DOHH2 (cell line): ENCODE results near the gene ALDH1L2.

ENCODE experiments used
- EZH2phosphoT487 ChIP-seq: fragments of 200-600 bp; sonication (generic); IDR thresholded peaks from 2 replicates; pipeline ENCODE4 v1.6.1; 2017; ENCODE audit warnings: borderline replicate concordance, mild to moderate bottlenecking, antibody characterized with exemption, low read length, moderate library complexity, mixed read lengths
- TF ChIP-seq, protein P1 (sequence below): fragments of 200-600 bp; sonication (generic); IDR thresholded peaks from one replicate; pipeline ENCODE4 v1.5.1; 2014; ENCODE audit warnings: antibody characterized with exemption, mild to moderate bottlenecking, low read depth, low read length; ENCODE audit not compliant: poor library complexity, severe bottlenecking

- TF ChIP-seq, protein P1, sequence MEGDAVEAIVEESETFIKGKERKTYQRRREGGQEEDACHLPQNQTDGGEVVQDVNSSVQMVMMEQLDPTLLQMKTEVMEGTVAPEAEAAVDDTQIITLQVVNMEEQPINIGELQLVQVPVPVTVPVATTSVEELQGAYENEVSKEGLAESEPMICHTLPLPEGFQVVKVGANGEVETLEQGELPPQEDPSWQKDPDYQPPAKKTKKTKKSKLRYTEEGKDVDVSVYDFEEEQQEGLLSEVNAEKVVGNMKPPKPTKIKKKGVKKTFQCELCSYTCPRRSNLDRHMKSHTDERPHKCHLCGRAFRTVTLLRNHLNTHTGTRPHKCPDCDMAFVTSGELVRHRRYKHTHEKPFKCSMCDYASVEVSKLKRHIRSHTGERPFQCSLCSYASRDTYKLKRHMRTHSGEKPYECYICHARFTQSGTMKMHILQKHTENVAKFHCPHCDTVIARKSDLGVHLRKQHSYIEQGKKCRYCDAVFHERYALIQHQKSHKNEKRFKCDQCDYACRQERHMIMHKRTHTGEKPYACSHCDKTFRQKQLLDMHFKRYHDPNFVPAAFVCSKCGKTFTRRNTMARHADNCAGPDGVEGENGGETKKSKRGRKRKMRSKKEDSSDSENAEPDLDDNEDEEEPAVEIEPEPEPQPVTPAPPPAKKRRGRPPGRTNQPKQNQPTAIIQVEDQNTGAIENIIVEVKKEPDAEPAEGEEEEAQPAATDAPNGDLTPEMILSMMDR: no peak
- TF ChIP-seq EZH2phosphoT487: no peak
Observed at GRCh38 chr12:105071981-105072380, 12.3 kb downstream of the ALDH1L2 start.
